GM23248 (cell line): ENCODE results near the gene RCVRN. TPM values are rescaled to one million over a fixed set of nuclear protein-coding genes. Genes with fewer than 3 reads are reported as not detected.

Experiments used
- DNase-seq: peaks from one replicate; pipeline ENCODE4 v3.0.0-alpha.2; 2015
- H2AFZ ChIP-seq: fragments of 200-600 bp; sonication (generic); 2 replicates; pipeline ENCODE4 v1.6.1; 2016; ENCODE audit warnings: antibody characterized with exemption
- H3F3A ChIP-seq: fragments of 200-600 bp; sonication (generic); 2 replicates; pipeline ENCODE4 v1.6.1; 2016; ENCODE audit warnings: mild to moderate bottlenecking, antibody characterized with exemption, mixed run types; ENCODE audit not compliant: insufficient read depth
- H3K27ac ChIP-seq: fragments of 200-600 bp; sonication (generic); 2 replicates; pipeline ENCODE4 v1.5.1; 2016; ENCODE audit warnings: mild to moderate bottlenecking
- H3K27me3 ChIP-seq: fragments of 200-600 bp; sonication (generic); replicated peaks from 2 replicates; pipeline ENCODE4 v1.6.1; 2016; ENCODE audit warnings: mild to moderate bottlenecking; ENCODE audit not compliant: insufficient read depth
- H3K36me3 ChIP-seq: fragments of 200-600 bp; sonication (generic); 2 replicates; pipeline ENCODE4 v1.6.1; 2016; ENCODE audit warnings: low read depth, mild to moderate bottlenecking
- H3K4me1 ChIP-seq: fragments of 200-600 bp; sonication (generic); 2 replicates; pipeline ENCODE4 v1.6.1; 2016; ENCODE audit warnings: mild to moderate bottlenecking; ENCODE audit not compliant: insufficient read depth
- H3K4me2 ChIP-seq: fragments of 200-600 bp; sonication (generic); one replicate; pipeline ENCODE4 v1.6.1; 2016; ENCODE audit warnings: mild to moderate bottlenecking; ENCODE audit not compliant: unreplicated experiment
- H3K4me3 ChIP-seq: fragments of 200-600 bp; sonication (generic); 2 replicates; pipeline ENCODE4 v1.5.1; 2016; ENCODE audit warnings: mild to moderate bottlenecking
- H3K79me2 ChIP-seq: fragments of 200-600 bp; sonication (generic); 2 replicates; pipeline ENCODE4 v1.6.1; 2016; ENCODE audit warnings: mild to moderate bottlenecking; ENCODE audit not compliant: insufficient read depth
- H3K9ac ChIP-seq: fragments of 200-600 bp; sonication (generic); 2 replicates; pipeline ENCODE4 v1.6.1; 2016; ENCODE audit warnings: mild to moderate bottlenecking
- H3K9me2 ChIP-seq: fragments of 200-600 bp; sonication (generic); 2 replicates; pipeline ENCODE4 v1.6.1; 2016; ENCODE audit warnings: mixed run types, mild to moderate bottlenecking, moderate library complexity; ENCODE audit not compliant: insufficient read depth
- H3K9me3 ChIP-seq: fragments of 200-600 bp; sonication (generic); one replicate; pipeline ENCODE4 v1.6.1; 2017; ENCODE audit warnings: low read depth
- H4K20me1 ChIP-seq: fragments of 200-600 bp; sonication (generic); 2 replicates; pipeline ENCODE4 v1.6.0; 2016; ENCODE audit not compliant: insufficient read depth
- EZH2 ChIP-seq: fragments of 200-600 bp; sonication (generic); IDR thresholded peaks from 2 replicates; pipeline ENCODE4 v1.6.1; 2018; ENCODE audit warnings: antibody characterized with exemption, mild to moderate bottlenecking; ENCODE audit not compliant: insufficient read depth, poor library complexity, severe bottlenecking
- EZH2phosphoT487 ChIP-seq: fragments of 200-600 bp; sonication (generic); IDR thresholded peaks from 2 replicates; pipeline ENCODE4 v1.6.1; 2018; ENCODE audit warnings: antibody characterized with exemption, moderate library complexity, mild to moderate bottlenecking, low read depth; ENCODE audit not compliant: insufficient read depth
- WGBS, 2 experiments: methylation state at CpG; one replicate each; pipeline ENCODE4 v1.1.6; 2015 to 2017; ENCODE audit warnings: low lambda C conversion rate in 2 of 2, low coverage in 1 of 2; ENCODE audit errors: missing lambda C conversion rate in 2 of 2; 5-methylcytosine and 5-hydroxymethylcytosine counted together
- in situ Hi-C: fragments of 300-500 bp; cut with MboI; formaldehyde crosslinking; loops from 2 replicates; pipeline ENCODE4 v1.15.0; 2020
- polyA plus RNA-seq: library from polyadenylated mRNA; unstranded; fragments of >200 nt; fragmentation: Nextera tagmentation; extraction: Ambion mirVana; gene quantifications from 2 replicates; pipeline ENCODE4 v1.2.1, GENCODE V29; 2016
- total RNA-seq: library from RNA; depleted of rRNA; stranded (reverse); fragments of >200 nt; shearing (Covaris generic); gene quantifications from 2 replicates; pipeline ENCODE4 v1.2.3, GENCODE V29; 2014

The RCVRN gene
- total and polyA plus RNA-seq, 2 experiments from 2014 or later: not detected

DNA sequence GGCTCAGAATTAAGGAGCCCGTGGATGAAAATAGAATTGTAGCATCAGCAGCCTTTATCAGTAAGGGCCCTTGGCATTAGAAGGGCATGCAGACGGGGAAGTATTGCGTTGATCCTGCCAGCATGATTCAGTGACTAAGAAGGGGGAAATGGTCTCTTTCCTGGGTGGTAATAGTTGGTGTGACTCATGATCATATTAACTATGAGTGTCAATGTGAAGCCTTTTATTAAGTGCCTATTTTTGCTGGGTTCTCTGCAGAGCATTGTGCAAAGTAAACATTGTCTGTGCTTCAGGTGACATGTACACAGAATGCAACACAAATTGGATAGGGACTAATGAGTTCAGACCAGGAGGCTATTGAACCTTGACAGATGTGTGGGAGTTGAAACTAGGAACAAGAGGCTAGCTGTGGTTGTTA is 24.5 kb downstream of the RCVRN start:
- Histone ChIP-seq H3K4me1 (peaks cover 12% of the 10 kb centered on the region), H3K9ac (no peak overlapping the region), H4K20me1 (no peaks in the 10 kb centered on the region), H3K4me2 (no peak overlapping the region), H3F3A (0 out of 2 replicates have a peak, but pooled peaks cover 5% of the 10 kb centered on the region), H3K4me3 (no peak overlapping the region), H3K27ac (no peak overlapping the region), H3K27me3 (no peaks in the 10 kb centered on the region), H3K9me3 (peaks cover 3% of the 10 kb centered on the region), H3K79me2 (no peaks in the 10 kb centered on the region), H3K9me2 (no peaks in the 10 kb centered on the region), H3K36me3 (no peaks in the 10 kb centered on the region), H2AFZ (no peak overlapping the region)
- TF ChIP-seq EZH2 (no peak), EZH2phosphoT487 (no peak)
- in situ Hi-C loops: no loop called here
- WGBS, 2 experiments: 19% methylated on average over 3 of the region's 3 CpGs
- DNase-seq: peak; percentile 66

DNA sequence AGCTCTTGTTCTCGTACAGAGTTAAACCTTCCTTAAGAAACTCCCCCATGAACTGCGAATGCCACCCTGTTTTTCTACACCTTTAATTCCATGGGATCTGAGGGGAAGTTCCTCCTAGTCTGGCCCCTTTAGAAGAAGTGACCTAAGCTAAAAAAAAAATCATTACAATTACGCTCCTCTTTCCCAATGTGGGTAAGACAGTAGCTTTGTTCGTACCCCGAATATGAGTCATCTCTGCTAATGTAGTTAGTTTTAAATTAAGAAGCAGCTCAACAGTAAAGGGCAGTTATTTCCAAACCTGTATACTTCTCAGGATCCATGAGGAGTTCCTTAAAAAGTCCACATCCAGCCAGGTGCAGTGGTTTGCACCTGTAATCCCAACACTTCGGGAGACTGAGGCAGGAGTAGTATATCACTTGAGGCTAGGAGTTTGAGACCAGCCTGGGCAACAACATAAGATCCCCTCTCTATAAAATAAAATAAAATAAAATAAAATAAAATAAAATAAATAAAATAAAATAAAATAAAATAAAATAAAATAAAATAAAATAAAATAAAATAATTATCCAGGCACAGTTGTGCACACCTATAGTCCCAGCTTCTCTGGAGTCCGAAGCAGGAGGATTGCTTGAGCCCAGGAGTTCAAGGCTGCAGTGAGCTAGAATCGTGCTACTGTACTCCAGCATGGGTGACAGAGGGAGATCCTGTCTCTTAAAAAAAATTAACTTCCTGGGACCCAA is 26.1 kb downstream of the RCVRN start:
- WGBS, 2 experiments: 51 to 57% methylated on average over 8 of the region's 8 CpGs
- TF ChIP-seq EZH2phosphoT487 (no peak), EZH2 (no peak)
- Histone ChIP-seq H3K36me3 (no peaks in the 10 kb centered on the region), H3K27me3 (no peaks in the 10 kb centered on the region), H3K9me2 (no peaks in the 10 kb centered on the region), H3K27ac (no peak overlapping the region), H3K4me1 (peaks cover 20% of the 10 kb centered on the region), H3F3A (peaks cover 12% of the 10 kb centered on the region), H3K4me2 (no peak overlapping the region), H2AFZ (no peak overlapping the region), H3K9me3 (peaks cover 3% of the 10 kb centered on the region), H3K79me2 (no peaks in the 10 kb centered on the region), H3K4me3 (no peak overlapping the region), H4K20me1 (no peaks in the 10 kb centered on the region), H3K9ac (no peak overlapping the region)
- in situ Hi-C loops: no loop called here
- peak; percentile 57 for DNase-seq

DNA sequence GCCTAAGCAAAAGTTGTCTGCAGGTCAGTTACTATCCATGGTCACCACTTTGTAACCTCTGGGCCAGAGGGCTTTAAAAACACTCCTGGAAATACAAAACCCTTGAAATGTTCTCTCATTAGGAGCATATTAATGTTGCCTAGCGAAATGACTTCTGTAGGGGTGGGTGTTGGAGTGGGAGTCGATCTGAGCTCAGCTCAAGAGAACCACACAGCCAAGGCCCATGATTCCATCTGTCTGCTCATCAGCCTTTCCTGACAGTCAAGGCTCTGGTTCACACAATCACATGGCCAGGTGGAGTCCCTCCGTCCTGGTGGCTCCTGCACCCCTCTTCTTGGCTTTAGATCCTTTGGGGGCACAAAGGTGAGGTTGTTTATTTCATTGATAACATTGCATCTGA is 26.7 kb downstream of the RCVRN start:
- Histone ChIP-seq H3K27me3 (no peaks in the 10 kb centered on the region), H2AFZ (no peak overlapping the region), H3K9ac (no peak overlapping the region), H3K4me1 (peaks cover 20% of the 10 kb centered on the region), H3K9me2 (no peaks in the 10 kb centered on the region), H3K79me2 (no peaks in the 10 kb centered on the region), H3K4me2 (no peak overlapping the region), H3K9me3 (peaks cover 3% of the 10 kb centered on the region), H3F3A (peaks cover 12% of the 10 kb centered on the region), H3K27ac (no peak overlapping the region), H3K36me3 (no peaks in the 10 kb centered on the region), H4K20me1 (no peaks in the 10 kb centered on the region), H3K4me3 (no peak overlapping the region)
- no peak for DNase-seq
- TF ChIP-seq EZH2: no peak
- no peak for TF ChIP-seq EZH2phosphoT487
- in situ Hi-C loops: no loop called here
- 66% methylated on average over 3 of the region's 3 CpGs for WGBS, 2 experiments

DNA sequence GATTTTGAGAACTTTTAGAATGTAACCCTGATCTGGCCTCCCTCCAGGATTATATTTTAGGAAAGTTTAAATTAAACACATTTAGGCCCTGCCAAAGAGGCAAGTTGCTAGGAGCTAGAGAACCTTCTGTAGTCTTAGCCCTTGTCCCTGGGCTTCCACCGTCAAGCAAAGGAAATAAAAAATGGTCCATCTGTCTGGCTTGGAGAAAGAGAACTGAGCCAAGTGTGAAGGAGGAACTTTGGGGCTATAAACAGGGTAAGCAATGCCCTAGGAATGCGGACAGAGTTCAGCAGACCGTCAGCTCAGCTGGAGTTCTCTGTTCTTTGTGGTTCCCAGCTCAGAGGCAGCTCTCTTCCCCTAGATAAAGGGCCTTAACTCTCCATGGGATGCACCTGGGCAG is 29.6 kb downstream of the RCVRN start:
- peaks cover 12% of the 10 kb centered on the region for H3F3A ChIP-seq
- 0 out of 2 replicates have a peak, but pooled peaks cover 5% of the 10 kb centered on the region for H3K27me3 ChIP-seq
- no peak overlapping the region for H3K27ac ChIP-seq
- TF ChIP-seq EZH2: no peak
- no peak for TF ChIP-seq EZH2phosphoT487
- H3K9me2 ChIP-seq: no peaks in the 10 kb centered on the region
- H2AFZ ChIP-seq: no peak overlapping the region
- H3K36me3 ChIP-seq: no peaks in the 10 kb centered on the region
- no peak overlapping the region for H3K4me2 ChIP-seq
- DNase-seq: peak; percentile 72
- H4K20me1 ChIP-seq: no peaks in the 10 kb centered on the region
- no peaks in the 10 kb centered on the region for H3K79me2 ChIP-seq
- H3K4me3 ChIP-seq: no peak overlapping the region
- WGBS, 2 experiments: 15 to 22% methylated on average over 3 of the region's 3 CpGs
- no peaks in the 10 kb centered on the region for H3K9me3 ChIP-seq
- H3K4me1 ChIP-seq: peaks cover 15% of the 10 kb centered on the region
- in situ Hi-C loops: no loop called here
- H3K9ac ChIP-seq: no peak overlapping the region
